K562 (cell line): ENCODE results near the gene BIRC5. TPM values are rescaled to one million over a fixed set of nuclear protein-coding genes. Genes with fewer than 3 reads are reported as not detected.

ENCODE experiments used
- CBX3 ChIP-seq, 2 experiments: IDR thresholded peaks; 1 replicate in 1 of 2; 2 replicates in 1 of 2; pipeline ENCODE4 v1.6.1; 2012; ENCODE audit warnings: inconsistent platforms in 2 of 2, low read length in 2 of 2, borderline replicate concordance in 1 of 2, control low read depth in 1 of 2
- CEBPG ChIP-seq, 3 experiments: fragments of 200-800 bp in 1 of 3; sonication (Bioruptor generic) in 1 of 3; sonication (generic) in 1 of 3; formaldehyde crosslinking in 1 of 3; IDR thresholded peaks in 2 of 3; conservative IDR thresholded peaks in 1 of 3; 2 replicates each; pipeline versions ENCODE4 v1.6.1 to v1.8.0; 2016 to 2022; ENCODE audit warnings: missing compliant biosample characterization in 2 of 3, missing genetic modification characterization in 2 of 3, mild to moderate bottlenecking in 1 of 3, missing genetic modification reagents in 1 of 3
- COPS2 ChIP-seq: fragments of 450-650 bp; conservative IDR thresholded peaks from 2 replicates; pipeline ENCODE4 v1.6.1; 2016; ENCODE audit warnings: mild to moderate bottlenecking, moderate library complexity
- EGR1 ChIP-seq: fragments of 450-650 bp; conservative IDR thresholded peaks from 2 replicates; pipeline ENCODE4 v1.6.1; 2017; ENCODE audit warnings: mild to moderate bottlenecking
- EHMT2 ChIP-seq: fragments of 450-650 bp; IDR thresholded peaks from 2 replicates; pipeline ENCODE4 v1.6.1; 2018; ENCODE audit warnings: antibody characterized with exemption
- FOS ChIP-seq: IDR thresholded peaks from 3 replicates; pipeline ENCODE4 v1.6.1; 2011; ENCODE audit not compliant: insufficient read length; ENCODE audit errors: extremely low read depth
- HMG20B ChIP-seq: fragments of 250-450 bp; sonication (Bioruptor Pico); IDR thresholded peaks from 2 replicates; pipeline ENCODE4 v1.5.0; 2021; ENCODE audit warnings: mild to moderate bottlenecking
- HNRNPL ChIP-seq: fragments of 200-400 bp; formaldehyde crosslinking; IDR thresholded peaks from 2 replicates; pipeline ENCODE4 v1.6.1; 2017; ENCODE audit warnings: low read depth, mild to moderate bottlenecking, low read length
- KLF10 ChIP-seq: fragments of 250-450 bp; sonication (Bioruptor Pico); IDR thresholded peaks from 2 replicates; pipeline ENCODE4 v1.6.1; 2021; ENCODE audit warnings: matching md5 sums
- NEUROD1 ChIP-seq: fragments of 150-350 bp; IDR thresholded peaks from 2 replicates; pipeline ENCODE4 v1.6.1; 2014; ENCODE audit warnings: borderline replicate concordance, low read length, low read depth; ENCODE audit not compliant: partially characterized antibody
- NRF1 ChIP-seq, 2 experiments: fragments of 450-650 bp; IDR thresholded peaks in 1 of 2; conservative IDR thresholded peaks in 1 of 2; 2 replicates each; pipeline ENCODE4 v1.6.1; 2014; ENCODE audit warnings: mild to moderate bottlenecking in 2 of 2
- PHB ChIP-seq: fragments of 250-450 bp; sonication (Bioruptor Pico); IDR thresholded peaks from 2 replicates; pipeline ENCODE4 v1.5.0; 2021
- RCOR1 ChIP-seq, 2 experiments: IDR thresholded peaks; 2 replicates each; pipeline ENCODE4 v1.6.1; 2012; ENCODE audit warnings: low read depth in 2 of 2, low read length in 2 of 2, borderline replicate concordance in 1 of 2, improper control_type of control experiment in 1 of 2
- RUNX1 ChIP-seq: sonication (generic); IDR thresholded peaks from 2 replicates; pipeline ENCODE4 v1.6.1; 2016; ENCODE audit warnings: antibody characterized with exemption, low read depth
- SIN3A ChIP-seq, 2 experiments: fragments of 150-350 bp in 1 of 2; IDR thresholded peaks; 2 replicates each; pipeline ENCODE4 v1.6.1; 2011 to 2016; ENCODE audit warnings: borderline replicate concordance in 2 of 2, low read depth in 2 of 2, low read length in 2 of 2, mild to moderate bottlenecking in 2 of 2, moderate library complexity in 2 of 2; ENCODE audit not compliant: control insufficient read depth in 1 of 2
- SIRT6 ChIP-seq: IDR thresholded peaks from one replicate; pipeline ENCODE4 v1.6.1; 2012; ENCODE audit warnings: low read depth, mild to moderate bottlenecking, control low read depth, inconsistent platforms, low read length, moderate library complexity
- SRF ChIP-seq, 2 experiments: fragments of 250-450, 450-650 bp in 1 of 2; sonication (Bioruptor Pico) in 1 of 2; sonication (generic) in 1 of 2; formaldehyde crosslinking; IDR thresholded peaks; 2 replicates each; pipeline versions ENCODE4 v1.5.0 to v1.5.1; 2020 to 2022; ENCODE audit warnings: mild to moderate bottlenecking in 1 of 2, missing genetic modification reagents in 1 of 2
- TARDBP ChIP-seq: fragments of 450-650 bp; IDR thresholded peaks from 2 replicates; pipeline ENCODE4 v1.6.1; 2016
- ZBTB12 ChIP-seq: fragments of 250-450 bp; sonication (Bioruptor Pico); IDR thresholded peaks from 2 replicates; pipeline ENCODE4 v1.4.0; 2020
- ZKSCAN8 ChIP-seq: fragments of 200-800 bp; sonication (Bioruptor generic); IDR thresholded peaks from 2 replicates; pipeline ENCODE4 v1.6.1; 2016; ENCODE audit warnings: missing genetic modification characterization, missing compliant biosample characterization
- ZNF224 ChIP-seq: sonication (generic); formaldehyde crosslinking; IDR thresholded peaks from 2 replicates; pipeline ENCODE4 v1.8.0; 2022; ENCODE audit warnings: mild to moderate bottlenecking, missing genetic modification reagents
- ZNF436 ChIP-seq: fragments of 250-450, 450-650 bp; sonication (Bioruptor Pico); formaldehyde crosslinking; IDR thresholded peaks from 2 replicates; pipeline ENCODE4 v1.7.0; 2020; ENCODE audit warnings: mild to moderate bottlenecking
- ZSCAN32 ChIP-seq: fragments of 450-650 bp; formaldehyde crosslinking; IDR thresholded peaks from 2 replicates; pipeline ENCODE4 v1.4.0; 2020; ENCODE audit warnings: mild to moderate bottlenecking, moderate library complexity
- polyA plus RNA-seq, 8 experiments: library from polyadenylated mRNA; depleted of rRNA in 4 of 8; stranded (reverse) in 5 of 8; unstranded in 3 of 8; fragments of >200 nt; fragmentation: Nextera tagmentation in 2 of 8; fragmentation: Illumina TruSeq in 1 of 8; extraction: Ambion mirVana in 2 of 8; extraction: Trizol in 1 of 8; gene quantifications; 2 replicates each; pipeline versions ENCODE4 v1.2.1 to v1.2.3, GENCODE V29; 2011 to 2014; ENCODE audit warnings: inconsistent platforms in 1 of 8, missing spikeins in 1 of 8
- total RNA-seq, 7 experiments: library from RNA; depleted of rRNA in 6 of 7; stranded (reverse); fragments of >200 nt in 6 of 7; fragmentation: Illumina TruSeq in 2 of 7; extraction: Trizol in 2 of 7; gene quantifications; 2 replicates each; pipeline versions ENCODE4 v1.2.1 to v1.2.3, GENCODE V29; 2011 to 2021; ENCODE audit warnings: low replicate concordance in 1 of 7
- TF ChIP-seq, protein P1 (sequence below): fragments of 450-650 bp; IDR thresholded peaks from 2 replicates; pipeline ENCODE4 v1.6.1; 2016; ENCODE audit warnings: missing biosample characterization, missing genetic modification characterization
- TF ChIP-seq, protein P2 (sequence below): IDR thresholded peaks from 2 replicates; pipeline ENCODE4 v1.6.1; 2016; ENCODE audit warnings: missing genetic modification characterization, missing compliant biosample characterization

BIRC5 gene
- total and polyA plus RNA-seq, 9 of the 15 experiments (the other 6 are each of a cell fraction or from before 2014, with no cell fraction given), result 64.4 to 140 (median 101) TPM

- no peak for TF ChIP-seq CEBPG (CRISPR knock-in tag; IDR thresholded peaks at IDR 0.05)
- TF ChIP-seq CEBPG (tag; conservative IDR thresholded peaks at IDR 0.05 in 1 of 2, IDR thresholded peaks at IDR 0.05 in 1 of 2), result no peak
- 0 out of 2 replicates have a peak, but pooled peaks have one; percentile 41 for TF ChIP-seq PHB (CRISPR knock-in tag)
- no peak for TF ChIP-seq ZBTB12 (CRISPR knock-in tag)
- TF ChIP-seq TARDBP, result no peak
- no peak for TF ChIP-seq FOS
- TF ChIP-seq ZNF224, result no peak
- TF ChIP-seq RUNX1, result no peak
- TF ChIP-seq, protein P1, sequence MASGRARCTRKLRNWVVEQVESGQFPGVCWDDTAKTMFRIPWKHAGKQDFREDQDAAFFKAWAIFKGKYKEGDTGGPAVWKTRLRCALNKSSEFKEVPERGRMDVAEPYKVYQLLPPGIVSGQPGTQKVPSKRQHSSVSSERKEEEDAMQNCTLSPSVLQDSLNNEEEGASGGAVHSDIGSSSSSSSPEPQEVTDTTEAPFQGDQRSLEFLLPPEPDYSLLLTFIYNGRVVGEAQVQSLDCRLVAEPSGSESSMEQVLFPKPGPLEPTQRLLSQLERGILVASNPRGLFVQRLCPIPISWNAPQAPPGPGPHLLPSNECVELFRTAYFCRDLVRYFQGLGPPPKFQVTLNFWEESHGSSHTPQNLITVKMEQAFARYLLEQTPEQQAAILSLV (tag), result no peak
- no peak for TF ChIP-seq SIRT6
- TF ChIP-seq COPS2, result no peak
- no peak for TF ChIP-seq ZSCAN32
- TF ChIP-seq EHMT2, result no peak
- TF ChIP-seq SRF (CRISPR knock-in tag; IDR thresholded peaks at IDR 0.05), result peak in 1 of 2 experiments; percentile 61; a peak in 1 of 4 replicates
- no peak for TF ChIP-seq KLF10 (CRISPR knock-in tag)
- peak; percentile 70 for TF ChIP-seq NEUROD1
- TF ChIP-seq, protein P2, sequence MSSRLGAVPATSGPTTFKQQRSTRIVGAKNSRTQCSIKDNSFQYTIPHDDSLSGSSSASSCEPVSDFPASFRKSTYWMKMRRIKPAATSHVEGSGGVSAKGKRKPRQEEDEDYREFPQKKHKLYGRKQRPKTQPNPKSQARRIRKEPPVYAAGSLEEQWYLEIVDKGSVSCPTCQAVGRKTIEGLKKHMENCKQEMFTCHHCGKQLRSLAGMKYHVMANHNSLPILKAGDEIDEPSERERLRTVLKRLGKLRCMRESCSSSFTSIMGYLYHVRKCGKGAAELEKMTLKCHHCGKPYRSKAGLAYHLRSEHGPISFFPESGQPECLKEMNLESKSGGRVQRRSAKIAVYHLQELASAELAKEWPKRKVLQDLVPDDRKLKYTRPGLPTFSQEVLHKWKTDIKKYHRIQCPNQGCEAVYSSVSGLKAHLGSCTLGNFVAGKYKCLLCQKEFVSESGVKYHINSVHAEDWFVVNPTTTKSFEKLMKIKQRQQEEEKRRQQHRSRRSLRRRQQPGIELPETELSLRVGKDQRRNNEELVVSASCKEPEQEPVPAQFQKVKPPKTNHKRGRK (tag), result no peak
- no peak for TF ChIP-seq SIN3A (IDR thresholded peaks at IDR 0.05; ENCODE audit: borderline replicate concordance in 2 of 2, control insufficient read depth in 1 of 2, low read depth in 2 of 2, low read length in 2 of 2)
- TF ChIP-seq ZKSCAN8 (CRISPR knock-in tag), result no peak
- peak in 1 of 2 experiments; percentile 33; a peak in 1 of 3 replicates for TF ChIP-seq CBX3 (IDR thresholded peaks at IDR 0.05; ENCODE audit: borderline replicate concordance in 1 of 2, low read length in 2 of 2)
- TF ChIP-seq NRF1 (conservative IDR thresholded peaks at IDR 0.05 in 1 of 2, IDR thresholded peaks at IDR 0.05 in 1 of 2), result peak; percentile 75 to 79
- TF ChIP-seq EGR1, result no peak
- TF ChIP-seq HMG20B (CRISPR knock-in tag), result no peak
- 0 out of 2 replicates have a peak, but pooled peaks have one; percentile 19 for TF ChIP-seq ZNF436 (CRISPR knock-in tag)
- TF ChIP-seq RCOR1 (IDR thresholded peaks at IDR 0.05; ENCODE audit: borderline replicate concordance in 1 of 2, low read depth in 2 of 2, low read length in 2 of 2), result peak in 1 of 2 experiments; percentile 86; a peak in 2 of 4 replicates
- peak; percentile 79; the same call in 1 of the 2 replicates for TF ChIP-seq HNRNPL
Observed at GRCh38 chr17:78258323-78259191, 44.5 kb downstream of the BIRC5 start (continued).
